Renal pelvis (tissue), 12 donors: Measurements from ENCODE around the gene TMEM59L. TPM values are rescaled to one million over a fixed set of nuclear protein-coding genes. Genes with fewer than 3 reads are reported as not detected.

Experiments used
- DNase-seq: peaks from one replicate; pipeline ENCODE4 v3.0.0-alpha.2; 2013
- long read RNA-seq, 16 experiments: transcript quantifications; one replicate each; lab custom pipeline, GENCODE V29; 2026
- polyA plus RNA-seq, 3 donors: library from polyadenylated mRNA; unstranded; fragments of 120-200 nt; gene quantifications; one replicate each; pipeline ENCODE4 v1.2.1, GENCODE V29; 2013; ENCODE audit not compliant: insufficient read length in 3 of 3

TMEM59L gene
- 1 to 10 TPM; 1.8 to 3.5 (median 3.3) TPM for polyA plus RNA-seq
- long read RNA-seq, donor 1, partial matches to known transcripts = 0 of 1 reads
- long read RNA-seq, donor 1, other reads (novel, unspliced or antisense) = 0 of 1 reads
- long read RNA-seq, donor 2, partial matches to known transcripts = 0 of 1 reads
- long read RNA-seq, donor 2, other reads (novel, unspliced or antisense) = 0 of 1 reads
- long read RNA-seq, donor 3, partial matches to known transcripts = 0 of 2 reads
- long read RNA-seq, donor 3, other reads (novel, unspliced or antisense) = 0 of 2 reads
- long read RNA-seq, donor 4, partial matches to known transcripts = 0 of 1 reads
- long read RNA-seq, donor 4, other reads (novel, unspliced or antisense) = 0 of 1 reads
- long read RNA-seq, donor 5, partial matches to known transcripts = 0 of 3 reads
- long read RNA-seq, donor 5, other reads (novel, unspliced or antisense) = 0 of 3 reads
- long read RNA-seq, donor 6 = 0 reads
- long read RNA-seq, donor 7, partial matches to known transcripts = 0 of 2 reads
- long read RNA-seq, donor 7, other reads (novel, unspliced or antisense) = 0 of 2 reads
- long read RNA-seq, donor 8, partial matches to known transcripts = 0 of 3 reads
- long read RNA-seq, donor 8, other reads (novel, unspliced or antisense) = 0 of 3 reads
- long read RNA-seq, donor 9 = 0 reads
- long read RNA-seq, donor 10, partial matches to known transcripts = 0 of 1 reads
- long read RNA-seq, donor 10, other reads (novel, unspliced or antisense) = 0 of 1 reads
- long read RNA-seq, donor 11 = 0 reads
- long read RNA-seq, donor 12, partial matches to known transcripts = 0 of 1 reads
- long read RNA-seq, donor 12, other reads (novel, unspliced or antisense) = 0 of 1 reads
- long read RNA-seq, donor 13, partial matches to known transcripts = 0 of 1 reads
- long read RNA-seq, donor 13, other reads (novel, unspliced or antisense) = 0 of 1 reads
- long read RNA-seq, donor 14 = 0 reads
- long read RNA-seq, donor 15 = 0 reads
- long read RNA-seq, donor 16, partial matches to known transcripts = 0 of 1 reads
- long read RNA-seq, donor 16, other reads (novel, unspliced or antisense) = 0 of 1 reads

DNA sequence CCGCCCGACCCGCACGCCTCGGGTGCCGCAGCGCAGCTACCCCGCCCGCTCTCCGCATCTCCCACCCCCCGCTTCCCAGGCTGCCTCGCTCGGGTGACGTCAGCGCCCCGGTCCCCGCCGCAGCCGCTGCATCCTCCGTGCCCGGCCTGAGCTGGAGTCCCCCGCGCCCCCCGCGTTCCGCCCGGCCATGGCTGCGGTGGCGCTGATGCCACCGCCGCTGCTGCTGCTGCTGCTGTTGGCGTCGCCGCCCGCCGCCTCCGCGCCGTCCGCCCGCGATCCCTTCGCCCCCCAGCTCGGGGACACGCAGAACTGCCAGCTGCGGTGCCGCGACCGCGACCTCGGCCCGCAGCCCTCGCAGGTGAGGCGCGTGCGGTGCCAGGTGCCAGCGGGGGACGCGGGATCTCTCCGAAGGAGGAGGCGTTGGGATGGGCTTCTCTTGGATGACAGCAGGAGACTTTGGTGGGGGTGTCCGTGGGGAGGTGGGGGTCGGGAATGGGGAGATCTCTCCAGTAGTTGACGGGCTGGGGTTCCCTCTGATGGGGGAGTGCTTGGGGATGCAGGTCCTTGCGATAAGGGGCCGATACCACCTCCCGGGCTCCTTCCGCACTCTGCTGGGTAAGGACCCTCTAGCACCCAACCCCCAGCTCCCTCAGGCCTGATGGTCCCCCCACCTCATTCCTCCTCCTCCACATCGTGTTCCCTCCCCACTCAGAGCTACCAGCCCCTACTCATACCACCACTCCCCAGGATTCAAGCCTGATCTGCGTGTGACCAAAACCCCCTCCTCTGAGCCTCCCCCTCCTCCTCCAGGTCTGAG, at the start of gene TMEM59L:
Gene TMEM59L (plus strand): TSS at position 99 of the 817 bp plus-strand sequence. CDS start 89 bp downstream, at position 188.
- no peak for DNase-seq

DNA sequence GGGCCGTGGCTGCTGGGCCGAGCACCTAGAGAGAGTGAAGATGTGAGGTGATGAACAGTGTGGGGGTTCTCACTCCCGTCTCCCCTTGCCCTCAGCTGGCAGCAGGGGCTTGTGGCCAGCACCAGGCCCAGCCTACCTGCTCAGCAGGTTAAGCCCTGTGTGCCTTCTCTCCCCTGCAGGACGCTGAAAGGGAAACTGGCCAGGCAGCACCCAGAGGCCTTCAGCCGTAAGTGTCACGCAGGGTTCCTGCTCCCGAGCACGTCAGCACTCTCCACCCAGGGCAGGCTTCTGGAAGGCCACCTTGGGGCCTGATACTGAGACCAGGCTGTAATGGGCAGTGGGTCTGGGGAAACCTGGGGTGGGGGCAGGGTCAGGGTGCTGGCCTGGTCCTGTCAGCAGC, 45.7 kb upstream of the TMEM59L start:
- no peak for DNase-seq

DNA sequence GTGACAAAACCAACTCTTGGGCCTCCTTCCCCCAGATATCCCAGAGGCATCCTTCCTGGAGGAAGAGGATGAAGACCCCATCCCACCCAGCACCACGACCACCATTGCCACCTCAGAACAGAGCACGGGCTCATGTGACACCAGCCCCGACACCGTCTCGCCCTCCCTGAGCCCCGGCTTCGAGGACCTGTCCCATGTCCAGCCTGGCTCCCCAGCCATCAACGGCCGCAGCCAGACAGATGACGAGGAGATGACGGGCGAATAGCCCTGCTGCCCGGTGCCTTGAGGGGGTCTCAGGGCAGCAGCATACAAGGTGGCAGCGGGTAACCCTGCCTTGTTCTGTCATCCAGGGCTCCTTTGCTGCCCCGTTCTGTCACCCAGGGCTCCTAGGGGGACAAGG, 44.3 kb upstream of the TMEM59L start:
- DNase-seq = no peak

DNA sequence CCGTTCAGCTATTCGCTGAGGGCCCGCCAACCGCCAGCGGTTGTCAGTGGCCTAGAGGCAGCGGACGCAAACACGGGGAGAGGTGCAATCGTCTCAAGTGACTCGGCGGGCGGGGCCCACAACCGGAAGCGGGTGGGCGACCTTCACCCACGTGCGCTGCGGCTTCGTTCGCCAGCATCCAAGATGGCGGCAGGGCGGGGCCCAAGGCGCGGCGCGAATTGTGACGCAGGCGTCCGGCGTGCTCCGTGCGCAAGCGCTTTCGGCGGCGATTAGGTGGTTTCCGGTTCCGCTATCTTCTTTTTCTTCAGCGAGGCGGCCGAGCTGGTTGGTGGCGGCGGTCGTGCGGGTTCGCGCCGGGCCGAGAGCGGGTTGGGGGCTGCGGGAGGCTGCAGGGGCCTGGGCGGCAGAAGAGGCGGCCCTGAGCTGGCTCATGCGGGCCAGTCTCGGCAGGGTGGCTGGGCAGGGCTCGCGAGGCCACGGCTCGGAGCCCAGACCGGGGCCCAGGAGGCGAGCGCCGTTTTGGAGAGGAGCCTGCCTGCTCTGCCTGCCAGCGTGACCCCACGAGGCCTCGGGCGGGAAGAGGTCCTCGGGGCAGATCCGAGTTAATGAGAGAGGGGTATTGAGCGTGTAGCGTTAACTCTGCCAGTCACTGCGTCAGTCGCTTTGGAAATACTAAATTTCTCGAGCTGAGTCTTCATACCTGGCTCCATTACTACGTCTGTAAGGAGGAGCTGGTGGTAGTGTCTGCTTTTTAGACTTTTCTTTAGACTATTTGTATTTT, 40.9 kb upstream of the TMEM59L start, which contains the start of gene UBA52:
Gene UBA52 (plus strand): TSS at position 294 of the 781 bp plus-strand sequence. CDS start 1,444 bp downstream, outside the sequence.
- peak; percentile 97 for DNase-seq

DNA sequence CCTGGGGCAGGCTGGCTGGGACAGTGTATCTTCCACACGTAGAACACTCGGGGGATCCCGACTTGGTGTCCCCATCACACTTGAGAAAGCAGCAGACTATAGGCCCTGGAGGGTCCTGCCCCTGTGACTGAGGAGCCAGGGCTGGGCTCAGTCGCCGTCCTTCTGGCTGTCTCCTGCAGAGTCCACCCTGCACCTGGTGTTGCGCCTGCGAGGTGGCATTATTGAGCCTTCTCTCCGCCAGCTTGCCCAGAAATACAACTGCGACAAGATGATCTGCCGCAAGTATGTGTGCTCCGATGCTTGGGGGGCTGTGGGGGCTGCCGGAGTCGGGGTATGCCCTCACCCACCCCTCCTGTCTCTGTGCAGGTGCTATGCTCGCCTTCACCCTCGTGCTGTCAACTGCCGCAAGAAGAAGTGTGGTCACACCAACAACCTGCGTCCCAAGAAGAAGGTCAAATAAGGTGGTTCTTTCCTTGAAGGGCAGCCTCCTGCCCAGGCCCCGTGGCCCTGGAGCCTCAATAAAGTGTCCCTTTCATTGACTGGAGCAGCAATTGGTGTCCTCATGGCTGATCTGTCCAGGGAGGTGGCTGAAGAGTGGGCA, 37.9 kb upstream of the TMEM59L start:
- no peak for DNase-seq

DNA sequence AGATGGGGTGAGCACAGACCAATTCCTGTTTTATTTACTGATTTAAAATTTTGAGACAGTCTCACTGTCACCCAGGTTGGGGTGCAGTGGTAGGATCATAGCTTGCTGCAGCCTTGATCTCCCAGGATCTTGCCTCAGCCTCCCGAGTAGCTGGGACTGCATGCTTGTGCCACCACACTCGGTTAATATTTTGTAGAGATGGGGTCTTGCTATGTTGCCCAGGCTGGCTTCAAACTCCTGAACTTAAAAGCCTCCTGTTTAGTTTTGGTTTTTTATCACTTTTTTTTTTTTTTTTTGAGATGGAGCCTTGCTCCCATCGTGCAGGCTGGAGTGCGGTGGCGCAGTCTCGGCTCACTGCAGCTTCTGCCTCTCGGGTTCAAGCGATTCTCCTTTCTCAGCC, 36.3 kb upstream of the TMEM59L start:
- DNase-seq = no peak

DNA sequence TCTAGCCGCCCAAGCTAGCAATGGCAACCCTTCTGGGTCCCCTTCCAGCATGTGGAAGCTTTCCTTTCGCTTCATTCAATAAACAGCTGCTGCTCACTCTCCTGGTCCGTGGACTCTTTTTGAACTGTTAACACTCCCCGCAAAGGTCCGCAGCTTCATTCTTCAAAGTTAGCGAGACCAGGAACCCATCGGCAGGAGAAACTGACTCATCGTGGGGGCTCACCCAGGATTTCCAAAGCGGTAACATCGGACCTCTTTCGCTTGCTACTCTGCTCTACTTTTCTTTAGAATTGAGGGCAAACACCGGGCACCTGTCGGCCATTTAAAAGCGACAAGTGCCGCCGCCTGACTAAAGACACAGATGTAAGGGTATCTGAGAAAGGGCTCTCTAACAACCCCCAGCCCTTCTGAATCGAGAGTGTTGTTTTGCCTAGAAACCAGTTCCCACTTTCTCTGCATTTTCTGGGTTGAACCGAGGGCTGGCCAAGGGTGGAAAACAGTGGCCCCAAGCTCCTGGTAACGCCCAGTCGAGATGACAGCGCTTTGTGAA, 35.2 kb upstream of the TMEM59L start:
- no peak for DNase-seq

DNA sequence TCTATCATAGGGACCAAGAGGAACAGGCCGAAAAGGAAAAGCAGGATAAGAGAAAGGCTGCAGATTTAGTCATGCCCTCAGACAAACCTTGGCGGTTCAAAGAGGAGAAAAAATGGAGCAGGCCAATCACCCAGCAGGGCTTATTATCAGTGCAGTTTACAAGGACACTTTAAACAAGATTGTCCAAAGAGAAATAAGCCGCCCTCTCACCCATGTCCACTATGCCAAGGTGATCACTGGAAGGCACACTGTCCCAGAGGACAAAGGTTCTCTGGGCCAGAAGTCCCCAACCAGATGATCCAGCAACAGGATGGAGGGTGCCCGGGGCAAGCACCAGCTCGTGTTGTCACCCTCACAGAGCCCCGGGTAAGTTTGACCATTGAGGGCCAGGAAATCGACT, 32.4 kb upstream of the TMEM59L start:
- no peak for DNase-seq

DNA sequence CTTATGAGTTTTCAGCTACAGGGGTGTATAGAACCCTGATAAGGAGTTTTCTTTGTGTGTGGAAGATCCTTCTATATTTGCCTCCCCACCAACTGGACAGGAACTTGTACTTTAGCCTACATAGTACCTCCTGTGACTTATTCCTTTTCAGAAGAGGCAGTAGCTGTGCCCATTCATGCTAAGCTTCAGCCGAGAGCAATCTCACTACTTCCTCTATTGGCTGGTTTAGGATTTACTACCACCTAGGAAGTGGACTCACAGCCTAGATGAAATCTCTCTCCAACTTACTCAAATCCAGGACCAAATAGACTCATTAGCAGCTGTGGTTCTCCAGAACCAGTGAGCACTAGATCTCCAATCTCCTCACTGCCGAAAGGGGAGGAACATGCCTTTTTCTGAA, 26.4 kb upstream of the TMEM59L start:
- DNase-seq = no peak

DNA sequence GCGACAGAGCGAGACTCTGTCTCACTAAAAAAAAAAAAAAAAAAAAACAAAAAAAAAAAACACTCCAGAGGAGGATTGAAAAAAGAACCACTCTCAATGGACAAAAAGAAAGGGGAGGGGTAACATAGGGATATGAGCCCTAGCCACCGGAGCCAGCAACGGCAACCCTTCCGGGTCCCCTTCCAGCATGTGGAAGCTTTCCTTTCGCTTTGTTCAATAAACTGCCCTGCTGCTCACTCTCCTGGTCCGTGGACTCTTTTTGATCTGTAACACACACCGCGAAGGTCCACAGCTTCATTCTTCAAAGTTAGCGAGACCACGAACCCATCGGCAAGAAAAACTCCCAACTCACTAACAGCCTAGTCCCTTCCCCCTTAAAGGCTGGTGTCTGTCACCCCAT, 25.1 kb upstream of the TMEM59L start:
- no peak for DNase-seq

DNA sequence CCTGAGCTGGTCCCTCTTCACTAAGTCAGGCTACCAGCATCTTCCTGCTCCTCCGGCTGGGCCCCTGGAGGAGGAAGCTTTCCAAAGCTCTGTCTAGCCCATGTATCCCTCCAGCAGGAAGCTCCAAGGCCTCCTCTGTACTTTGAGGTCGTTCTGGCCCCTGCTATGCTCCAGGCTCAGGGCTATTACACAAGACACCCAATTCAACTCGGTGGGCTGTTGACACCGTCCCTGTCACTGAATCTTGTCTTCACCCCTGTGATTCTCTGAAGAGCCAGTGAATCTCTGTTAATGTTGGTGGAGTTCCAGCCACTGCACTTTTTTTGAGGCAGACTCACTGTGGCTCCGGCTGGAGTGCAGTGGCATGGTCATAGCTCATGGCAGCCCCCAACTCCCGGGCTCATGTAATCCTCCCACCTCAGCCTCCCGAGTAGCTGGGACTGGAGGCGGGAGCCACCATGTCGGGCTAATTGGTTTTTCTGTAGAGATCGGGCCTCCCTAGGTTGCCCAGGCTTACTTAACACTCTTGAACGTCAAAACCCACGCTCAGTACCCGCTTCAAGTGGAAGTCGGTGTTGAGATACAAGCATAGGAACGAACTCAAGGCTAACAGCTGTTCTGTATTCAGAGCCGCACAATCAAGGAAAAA, 24.6 kb upstream of the TMEM59L start:
- no peak for DNase-seq

DNA sequence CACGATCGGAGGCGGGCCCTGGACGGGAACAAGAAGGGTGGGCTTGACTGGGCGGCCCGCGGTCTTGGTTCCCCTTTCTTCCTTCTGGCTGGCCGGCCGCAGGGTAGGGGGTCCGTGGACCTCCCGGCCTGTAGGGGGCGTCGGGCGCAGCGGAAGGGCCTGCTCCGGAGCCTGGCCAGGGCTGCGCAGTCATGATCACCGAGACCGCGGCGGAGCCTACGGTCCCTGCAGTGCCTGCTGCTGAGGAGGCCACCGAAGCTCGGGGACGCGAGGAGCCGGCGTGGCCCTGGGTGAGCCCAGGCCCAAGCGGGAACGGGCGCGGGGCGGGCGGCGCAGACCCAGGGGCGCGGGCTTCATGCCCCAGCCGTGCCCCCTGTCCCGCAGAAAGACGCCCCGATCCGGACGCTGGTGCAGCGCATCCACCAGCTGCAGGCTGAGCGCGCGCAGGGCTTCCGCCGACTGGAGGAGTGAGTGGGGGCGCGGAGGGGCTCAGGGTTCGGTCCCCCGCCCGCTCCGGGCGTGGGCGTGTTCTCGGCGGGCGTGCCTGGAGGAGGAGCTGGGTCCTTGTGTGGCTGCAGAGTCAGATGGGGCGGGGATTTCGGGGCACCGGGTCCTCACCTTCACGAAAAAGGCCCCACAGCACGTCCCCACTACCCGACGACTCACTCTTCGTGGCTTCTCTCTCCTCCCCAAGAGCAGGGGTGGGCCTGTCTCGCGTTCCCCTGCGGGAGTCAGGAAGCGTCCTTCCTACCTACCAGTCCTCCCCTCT, 23.9 kb upstream of the TMEM59L start, which contains the start of gene REX1BD:
Gene REX1BD (plus strand): TSS at position 188 of the 769 bp plus-strand sequence. CDS start 4 bp downstream, at position 192.
- peak; percentile 86 for DNase-seq

DNA sequence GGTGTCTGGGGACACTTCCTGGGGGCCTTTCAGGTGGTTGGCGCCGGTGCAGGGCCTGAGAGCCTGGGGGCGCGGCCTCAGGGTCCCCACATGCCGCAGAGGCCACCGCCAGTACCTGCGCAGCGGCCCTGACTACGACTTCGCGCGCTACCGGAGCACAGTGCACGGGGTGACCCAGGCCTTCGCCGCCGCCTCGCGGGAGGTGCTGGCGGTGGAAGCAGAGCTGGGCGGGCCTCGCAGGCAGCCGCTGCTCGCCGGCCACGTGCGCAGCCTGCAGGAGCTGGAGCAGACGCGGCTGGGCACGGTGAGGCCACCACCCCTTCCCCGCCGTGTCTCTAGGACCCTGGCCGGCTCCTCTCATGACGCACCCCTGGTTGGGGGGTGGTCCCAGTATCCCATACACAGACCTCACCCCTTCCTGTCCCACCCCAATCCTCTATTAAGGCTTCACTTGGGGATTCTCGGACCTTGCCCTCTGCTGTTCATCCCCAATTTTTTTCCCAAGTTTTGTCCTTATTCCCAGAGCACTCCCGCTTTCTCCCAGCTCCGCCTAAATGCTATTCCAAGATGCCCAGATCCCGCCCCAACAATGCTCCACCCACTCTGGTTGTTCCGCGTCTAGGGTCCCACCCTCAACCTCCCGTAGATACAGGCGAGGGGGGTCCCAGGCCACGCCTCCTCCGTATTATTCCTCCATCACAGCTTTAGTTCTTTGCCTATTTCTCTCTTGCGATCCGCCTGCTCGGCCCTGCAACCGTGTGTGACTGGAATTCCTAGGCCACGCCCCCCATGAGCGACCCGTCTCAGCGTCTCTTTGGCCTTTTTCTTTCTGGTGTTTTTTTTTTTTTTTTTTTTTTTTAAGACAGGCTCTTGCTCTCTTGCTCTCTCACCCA, 23.0 kb upstream of the TMEM59L start:
- DNase-seq = peak; percentile 68

DNA sequence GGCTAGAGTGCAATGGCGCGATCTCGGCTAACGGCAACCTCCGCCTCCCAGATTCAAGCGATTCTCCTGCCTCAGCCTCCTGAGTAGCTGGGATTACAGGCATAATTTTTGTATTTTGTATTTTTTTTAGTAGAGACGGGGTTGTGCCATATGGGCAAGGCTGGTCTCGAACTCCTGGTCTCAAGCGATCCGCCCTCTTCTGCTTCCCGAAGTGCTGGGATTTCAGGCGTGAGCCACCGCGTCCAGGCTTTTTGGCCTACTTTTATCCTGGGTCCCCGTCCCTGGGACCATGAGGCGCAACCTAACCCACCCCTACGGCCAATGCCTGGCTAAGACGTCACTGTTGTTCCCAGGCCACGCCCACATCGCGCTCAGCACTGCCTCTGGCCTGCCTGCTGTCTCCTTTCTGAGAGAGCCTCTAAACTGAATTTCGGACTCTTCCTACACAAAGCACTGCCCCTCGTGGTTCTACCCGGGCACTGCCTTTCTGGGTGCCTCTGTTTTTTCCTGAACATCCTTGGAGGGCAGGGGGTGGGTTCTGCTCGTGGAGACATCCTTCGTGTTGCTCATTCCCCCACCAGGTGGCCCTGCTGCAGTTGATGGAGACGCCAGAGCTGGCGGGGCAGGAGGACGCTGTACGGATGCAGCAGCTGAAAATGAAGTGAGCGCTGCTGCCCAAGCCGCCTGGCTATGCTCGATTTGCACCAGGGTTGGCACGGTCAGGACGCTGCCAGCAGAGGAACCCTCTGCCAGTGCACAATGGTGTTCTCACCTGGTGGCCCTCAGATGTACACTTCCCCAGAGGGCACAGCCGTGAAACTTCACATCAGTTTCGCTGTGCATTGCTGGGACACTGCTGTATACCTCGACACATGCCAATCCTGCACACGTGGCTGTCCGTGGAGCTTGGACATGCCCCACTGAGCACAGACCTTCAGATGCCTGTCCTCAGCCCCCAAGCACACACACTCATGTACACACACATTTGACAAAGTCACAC, 22.1 kb upstream of the TMEM59L start:
- DNase-seq = peak; percentile 87

DNA sequence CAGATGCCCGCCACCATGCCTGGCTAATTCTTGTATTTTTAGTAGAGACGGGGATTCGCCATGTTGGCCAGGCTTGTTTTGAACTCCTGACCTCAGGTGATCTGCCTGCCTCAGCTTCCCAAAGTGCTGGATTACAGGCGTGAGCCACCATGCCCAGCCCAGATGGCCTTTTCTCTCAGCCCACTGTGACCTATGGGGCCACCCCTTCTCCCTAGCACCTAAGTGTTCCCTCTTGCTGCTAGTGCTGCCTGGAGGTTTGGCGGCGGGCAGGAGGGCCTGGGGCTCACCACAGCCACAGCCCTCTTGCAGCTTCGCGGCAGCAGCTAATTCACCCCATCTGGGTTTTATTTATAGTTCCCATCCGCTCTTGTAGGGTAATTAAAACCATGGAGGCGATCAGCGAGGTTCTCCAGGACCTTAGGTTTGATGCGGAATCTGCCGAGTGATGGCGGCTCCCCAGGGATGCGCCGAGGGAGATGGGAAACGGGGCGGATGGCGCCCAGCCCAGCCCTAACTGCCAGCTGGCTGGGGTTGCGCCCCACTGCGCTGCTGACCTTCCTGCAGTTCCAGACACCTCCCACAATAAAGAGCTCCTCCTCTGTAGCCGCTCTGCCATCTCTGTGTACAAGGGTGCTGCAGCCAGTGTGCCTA, 20.8 kb upstream of the TMEM59L start:
- no peak for DNase-seq
